ENCODE data around the gene ARHGAP44.

The ARHGAP44 gene

GRCh38 chr17:13024526-13025257, 235.4 kb downstream of the ARHGAP44 start:
- DNase-seq (ENCODE audit: low read depth, low spot score), result no peak

GRCh38 chr17:13025258-13025627, 235.9 kb downstream of the ARHGAP44 start:
- no peak for DNase-seq (ENCODE audit: low read depth, low spot score)

GRCh38 chr17:13025687-13026086, 236.4 kb downstream of the ARHGAP44 start:
- no peak for DNase-seq (ENCODE audit: low read depth, low spot score)

- no peak for DNase-seq (ENCODE audit: low read depth, low spot score)
These were observed 237.9 kb downstream of the ARHGAP44 start for GRCh38 chr17:13027246-13027645.

- no peak for DNase-seq (ENCODE audit: low read depth, low spot score)
These were observed 240.0 kb downstream of the ARHGAP44 start for GRCh38 chr17:13029340-13029739.

GRCh38 chr17:13030056-13030455, 240.8 kb downstream of the ARHGAP44 start:
- DNase-seq (ENCODE audit: low read depth, low spot score), result no peak

- DNase-seq (ENCODE audit: low read depth, low spot score), result no peak
These were observed 241.4 kb downstream of the ARHGAP44 start for GRCh38 chr17:13030459-13031300.

- DNase-seq (ENCODE audit: low read depth, low spot score), result no peak
These were observed 242.5 kb downstream of the ARHGAP44 start for GRCh38 chr17:13031718-13032350.

GRCh38 chr17:13035420-13035819, 246.1 kb downstream of the ARHGAP44 start:
- DNase-seq (ENCODE audit: low read depth, low spot score), result no peak

GRCh38 chr17:13036751-13037150, 247.5 kb downstream of the ARHGAP44 start:
- no peak for DNase-seq (ENCODE audit: low read depth, low spot score)

GRCh38 chr17:13038931-13039665, 249.8 kb downstream of the ARHGAP44 start:
- no peak for DNase-seq (ENCODE audit: low read depth, low spot score)
